HG03469 (cell line): Measurements from ENCODE around the gene NCOR2.
A peak's percentile ranks its signal among the peaks of the same experiment; 100 is the strongest.

Experiments
- ATAC-seq: cut with Tn5 transposase; IDR thresholded peaks from one replicate; pipeline ENCODE4 v1.9.1; 2021; ENCODE audit warnings: mild to moderate bottlenecking, moderate library complexity, moderate number of reproducible peaks; ENCODE audit not compliant: unreplicated experiment

The NCOR2 gene

GRCh38 chr12:124561231-124561630 is 6.2 kb downstream of the NCOR2 start:
- no peak for ATAC-seq

GRCh38 chr12:124560146-124560890 is 7.1 kb downstream of the NCOR2 start:
- no peak for ATAC-seq

- no peak for ATAC-seq
Observed at GRCh38 chr12:124559182-124560017, 8.0 kb downstream of the NCOR2 start.

- ATAC-seq, result no peak
Observed at GRCh38 chr12:124558313-124558712, 9.1 kb downstream of the NCOR2 start.

- ATAC-seq, result no peak
Observed at GRCh38 chr12:124557518-124558223, 9.7 kb downstream of the NCOR2 start.

GRCh38 chr12:124556896-124557501 is 10.4 kb downstream of the NCOR2 start:
- no peak for ATAC-seq

- no peak for ATAC-seq
Observed at GRCh38 chr12:124556074-124556466, 11.3 kb downstream of the NCOR2 start.

GRCh38 chr12:124555168-124556073 is 12.0 kb downstream of the NCOR2 start:
- no peak for ATAC-seq

GRCh38 chr12:124554429-124555029 is 12.9 kb downstream of the NCOR2 start:
- ATAC-seq, result no peak

GRCh38 chr12:124553862-124554428 is 13.5 kb downstream of the NCOR2 start:
- no peak for ATAC-seq

- no peak for ATAC-seq
Observed at GRCh38 chr12:124551268-124552144, 15.9 kb downstream of the NCOR2 start.

GRCh38 chr12:124550123-124551089 is 17.0 kb downstream of the NCOR2 start:
- ATAC-seq, result no peak

- no peak for ATAC-seq
Observed at GRCh38 chr12:124549629-124550028, 17.8 kb downstream of the NCOR2 start.

- ATAC-seq, result no peak
Observed at GRCh38 chr12:124548854-124549378, 18.5 kb downstream of the NCOR2 start.

GRCh38 chr12:124547626-124548025 is 19.8 kb downstream of the NCOR2 start:
- ATAC-seq, result no peak

- peak; percentile 73 for ATAC-seq
Observed at GRCh38 chr12:124545508-124546418, 21.6 kb downstream of the NCOR2 start.
